SH-SY5Y (cell line): ENCODE results near the gene C1QTNF8.

Experiments
- GATA2 ChIP-seq: IDR thresholded peaks from 2 replicates; pipeline ENCODE4 v1.6.1; 2011; ENCODE audit warnings: mild to moderate bottlenecking, low read depth, low read length
- GATA3 ChIP-seq: IDR thresholded peaks from 2 replicates; pipeline ENCODE4 v1.6.1; 2011; ENCODE audit warnings: low read depth, mild to moderate bottlenecking, low read length, moderate library complexity

GRCh38 chr16:1043881-1044451 is 52.1 kb downstream of the C1QTNF8 start:
- TF ChIP-seq GATA3 (no peak), GATA2 (no peak)
